ENCODE measurements around the gene ZFP3.
"Not testable (repeated sequence)": the region's sequence is repeated elsewhere in the genome, so short reads cannot be mapped to it uniquely, and the experiment has no call there.

ZFP3 gene

GRCh38 chr17:5137511-5138197, 59.4 kb downstream of the ZFP3 start:
- in situ Hi-C loops (cut with HindIII; ENCODE audit: low sequenced_read_pairs) = not testable (repeated sequence)

DNA sequence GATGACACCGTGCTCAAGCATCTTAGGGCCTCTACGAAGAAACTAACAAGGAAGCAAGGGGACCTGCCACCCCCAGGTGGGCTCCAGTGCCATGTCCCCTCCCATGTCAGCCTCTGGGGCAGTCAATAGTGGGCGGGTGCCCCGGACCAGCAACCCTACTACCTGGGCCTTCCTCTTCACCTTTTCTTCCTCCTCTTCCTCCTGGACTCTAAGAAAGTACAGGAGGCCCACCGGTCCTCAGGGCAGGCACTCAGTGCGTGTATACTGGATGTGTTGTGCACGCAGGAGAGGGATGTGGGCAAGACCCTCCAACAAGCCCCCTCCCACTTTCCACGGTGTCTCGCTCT, 59.9 kb downstream of the ZFP3 start:
- in situ Hi-C loops (cut with HindIII; ENCODE audit: low sequenced_read_pairs) = not testable (repeated sequence)

- in situ Hi-C loops (cut with HindIII; ENCODE audit: low sequenced_read_pairs) = no loop called here
Measured at GRCh38 chr17:5138616-5139457, 60.6 kb downstream of the ZFP3 start.

- in situ Hi-C loops (cut with HindIII; ENCODE audit: low sequenced_read_pairs) = no loop called here
Measured at GRCh38 chr17:5139458-5139732, 61.1 kb downstream of the ZFP3 start.

- in situ Hi-C loops (cut with HindIII; ENCODE audit: low sequenced_read_pairs) = not testable (repeated sequence)
Measured at GRCh38 chr17:5142877-5143276, 64.6 kb downstream of the ZFP3 start.

All from DLD1 (cell line).